Heart left ventricle (tissue), 16 donors: ENCODE measurements around the gene DTNA. TPM values are rescaled to one million over a fixed set of nuclear protein-coding genes. Genes with fewer than 3 reads are reported as not detected.

Experiments
- ATAC-seq, 4 donors: fragments of 200-7000 bp; cut with Tn5 transposase; one replicate each; pipeline ENCODE4 v1.9.1; 2020 to 2022; ENCODE audit warnings: moderate library complexity in 4 of 4, mild to moderate bottlenecking in 3 of 4, moderate number of reproducible peaks in 1 of 4
- DNase-seq, 5 donors: peaks; one replicate each; pipeline ENCODE4 v3.0.0-alpha.2; 2020
- H3K27ac ChIP-seq, 12 donors: fragments of 200-600 bp; sonication (generic) in 4 of 12; one replicate each; pipeline versions ENCODE4 v1.5.0 to v1.8.0; 2016 to 2022; ENCODE audit warnings: mild to moderate bottlenecking in 2 of 12
- H3K27me3 ChIP-seq, 9 donors: fragments of 200-600 bp; sonication (generic) in 2 of 9; one replicate each; pipeline versions ENCODE4 v1.5.1 to v1.8.0; 2016 to 2022; ENCODE audit warnings: mild to moderate bottlenecking in 3 of 9
- H3K36me3 ChIP-seq, 9 donors: fragments of 200-600 bp; sonication (generic) in 2 of 9; one replicate each; pipeline versions ENCODE4 v1.5.0 to v1.8.0; 2018 to 2022; ENCODE audit warnings: mild to moderate bottlenecking in 2 of 9
- H3K4me1 ChIP-seq, 12 donors: fragments of 200-600 bp; sonication (generic) in 4 of 12; one replicate each; pipeline versions ENCODE4 v1.5.0 to v1.8.0; 2016 to 2022; ENCODE audit warnings: mild to moderate bottlenecking in 3 of 12
- H3K4me3 ChIP-seq, 12 donors: fragments of 200-600 bp; sonication (generic) in 4 of 12; one replicate each; pipeline versions ENCODE4 v1.5.0 to v1.8.0; 2017 to 2022; ENCODE audit warnings: mild to moderate bottlenecking in 9 of 12, moderate library complexity in 4 of 12
- H3K9me3 ChIP-seq, 12 donors: fragments of 200-600 bp; sonication (generic) in 4 of 12; one replicate each; pipeline versions ENCODE4 v1.5.0 to v1.8.0; 2016 to 2022; ENCODE audit warnings: mild to moderate bottlenecking in 1 of 12
- CTCF ChIP-seq, 12 donors: fragments of 200-600 bp; sonication (generic) in 4 of 12; IDR thresholded peaks; one replicate each; pipeline versions ENCODE4 v1.5.0 to v1.8.0; 2018 to 2022; ENCODE audit warnings: antibody characterized with exemption in 12 of 12, mild to moderate bottlenecking in 5 of 12
- POLR2A ChIP-seq, 2 donors: fragments of 450-650 bp; IDR thresholded peaks; one replicate each; pipeline ENCODE4 v1.6.1; 2017; ENCODE audit warnings: antibody characterized with exemption in 2 of 2, mild to moderate bottlenecking in 2 of 2, moderate library complexity in 2 of 2
- WGBS, 4 donors: extraction: QIAGEN DNeasy Blood & Tissue Kit in 2 of 4; methylation state at CpG; one replicate each; pipeline versions ENCODE4 v1.1.5 to v1.1.7; 2013 to 2018; 5-methylcytosine and 5-hydroxymethylcytosine counted together
- intact Hi-C, 10 donors: fragments of 100-400 bp; cut with DNase I; formaldehyde crosslinking; loops; one replicate each; pipeline versions ENCODE4 v1.11.1 to v1.14.2; 2022
- polyA plus RNA-seq, 2 donors: library from polyadenylated mRNA; stranded (reverse); fragments of 200-250 nt; gene quantifications; one replicate each; pipeline ENCODE4 v1.2.3, GENCODE V29; 2013
- total RNA-seq, 9 donors: library from RNA; depleted of rRNA in 2 of 9; stranded (reverse); fragments of >200 nt in 2 of 9; fragmentation: NEBNext Ultra II Directional in 3 of 9; extraction: Animal tissue kit (Norgen Biotek cat#: 25700) in 3 of 9; gene quantifications; one replicate each; pipeline versions ENCODE4 v1.1.0 to v1.2.4, GENCODE V29; 2016 to 2023
- donor health status: ischemic (EF 13 %, LVEDD 7.1; RV severe dilation, severe dysfunction).
- donor health status: healthy with polysubstance abuse.
- donor health status: DM: no; HTN: yes; CAD: no.
- donor health status: DM: no; HTN: no; CAD: no.
- donor health status: ischemic (EF 25% LVEDD 6.9; RV normal size, moderate dysfunction).
- donor health status: ischemic (EF 25% LVEDD 5.7; RV mildly dilated, moderate dysfunction).
- donor health status: healthy.
- donor health status: DM: yes; HTN: yes; CAD: no.
- donor health status: ischemic (EF 35%, LVEDD 5.7; RV mildly dilated, moderate dysfunction).
- donor health status: nonischemic (EF 11% LVEDD 7.7; RV severe dilation, severe dysfunction).
- donor health status: DM: yes; HTN: yes; CAD: no.
- donor health status: PGD.
- donor health status: ischemic (EF 29% LVEDD 5.4; RV normal size, mild dysfunction).
- donor health status: nonischemic (EF 23%, LVEDD 6.1; RV moderate dilation, normal function).

The DTNA gene
- total and polyA plus RNA-seq, 11 donors = 92.6 to 220 (median 181) TPM

GRCh38 chr18:34834897-34835296 is 124.8 kb downstream of the DTNA start:
- DNase-seq (no peak), ATAC-seq (peak in 2 of 4 donors; percentile 34 to 36)
- Histone ChIP-seq H3K36me3 (peaks cover 0 to 13% (median 0%) of the 10 kb centered on the region in 9 donors), H3K4me1 (peaks cover 0 to 43% (median 10%) of the 10 kb centered on the region in 12 donors), H3K9me3 (peaks cover 0 to 3% (median 0%) of the 10 kb centered on the region in 12 donors), H3K27me3 (no peaks in the 10 kb centered on the region), H3K27ac (peak overlapping the region; percentile 8 to 80 (median 51)), H3K4me3 (peak overlapping the region in 1 of 12 donors; percentile 20)
- WGBS, 4 donors = 44 to 50% (median 47%) methylated on average over 2 of the region's 2 CpGs
- TF ChIP-seq CTCF (IDR thresholded peaks at IDR 0.05) = no peak
- TF ChIP-seq POLR2A (IDR thresholded peaks at IDR 0.05) = no peak
- intact Hi-C loops = no loop called here

- ATAC-seq = no peak
- intact Hi-C loops = no loop called here
- peak overlapping the region in 9 of 12 donors; percentile 8 to 80 (median 56) for H3K27ac ChIP-seq
- TF ChIP-seq POLR2A (IDR thresholded peaks at IDR 0.05) (no peak), CTCF (IDR thresholded peaks at IDR 0.05) (no peak)
- peaks cover 0 to 3% (median 0%) of the 10 kb centered on the region in 12 donors for H3K9me3 ChIP-seq
- 89 to 95% (median 92%) methylated on average over 3 of the region's 3 CpGs for WGBS, 4 donors
- H3K4me1 ChIP-seq = peaks cover 0 to 43% (median 10%) of the 10 kb centered on the region in 12 donors
- no peak for DNase-seq
- peaks cover 0 to 7% (median 0%) of the 10 kb centered on the region in 9 donors for H3K36me3 ChIP-seq
- no peaks in the 10 kb centered on the region for H3K27me3 ChIP-seq
- H3K4me3 ChIP-seq = no peak overlapping the region
These were observed 125.4 kb downstream of the DTNA start for GRCh38 chr18:34835466-34835865.

GRCh38 chr18:34837769-34838272 is 127.7 kb downstream of the DTNA start:
- 26 to 45% (median 39%) methylated on average over 3 of the region's 3 CpGs for WGBS, 4 donors
- Histone ChIP-seq H3K4me1 (peaks cover 0 to 43% (median 10%) of the 10 kb centered on the region in 12 donors), H3K27ac (peak overlapping the region; percentile 35 to 82 (median 68)), H3K36me3 (peaks cover 0 to 4% (median 0%) of the 10 kb centered on the region in 9 donors), H3K27me3 (no peaks in the 10 kb centered on the region), H3K9me3 (peaks cover 0 to 3% (median 0%) of the 10 kb centered on the region in 12 donors), H3K4me3 (peak overlapping the region in 3 of 12 donors; percentile 4 to 12 (median 6))
- ATAC-seq = peak; percentile 81 to 88 (median 84)
- intact Hi-C loops = no loop called here
- no peak for TF ChIP-seq POLR2A (IDR thresholded peaks at IDR 0.05)
- TF ChIP-seq CTCF (IDR thresholded peaks at IDR 0.05) = no peak
- peak in 3 of 5 donors; percentile 24 to 33 (median 30) for DNase-seq

- Histone ChIP-seq H3K9me3 (peaks cover 0 to 3% (median 0%) of the 10 kb centered on the region in 12 donors), H3K4me1 (peaks cover 0 to 43% (median 10%) of the 10 kb centered on the region in 12 donors), H3K36me3 (peaks cover 0 to 2% (median 0%) of the 10 kb centered on the region in 9 donors), H3K4me3 (no peak overlapping the region), H3K27ac (peak overlapping the region; percentile 35 to 82 (median 68)), H3K27me3 (no peaks in the 10 kb centered on the region)
- TF ChIP-seq POLR2A (IDR thresholded peaks at IDR 0.05) = no peak
- TF ChIP-seq CTCF (IDR thresholded peaks at IDR 0.05) = no peak
- peak; percentile 69 to 82 (median 79) for ATAC-seq
- intact Hi-C loops = no loop called here
- WGBS, 4 donors = 51 to 63% (median 60%) methylated on average over 5 of the region's 5 CpGs
- DNase-seq = peak in 3 of 5 donors; percentile 18 to 33 (median 32)
These were observed 128.6 kb downstream of the DTNA start for GRCh38 chr18:34838669-34839068.
